ENCODE measurements around the gene OR4D2.

DNA sequence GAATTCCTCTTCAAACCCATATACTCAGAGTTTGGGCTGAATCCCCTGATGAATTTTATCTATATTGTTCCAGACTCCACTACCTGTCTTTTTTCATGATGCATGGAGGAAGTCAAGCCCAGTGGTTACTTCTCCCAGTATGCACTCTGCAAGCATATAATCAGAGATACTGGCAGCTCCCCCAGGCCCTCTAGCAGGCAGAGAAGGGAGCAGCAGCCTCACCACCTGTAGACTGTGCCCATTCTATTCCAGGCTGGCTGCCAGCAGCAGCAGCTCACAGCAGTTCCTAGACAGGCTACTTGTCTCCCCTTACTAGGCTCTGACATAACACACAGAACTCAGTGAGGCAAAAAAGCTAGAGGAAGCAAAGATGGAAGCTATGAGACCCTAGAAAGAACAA is 48.9 kb downstream of the OR4D2 start:
- TF ChIP-seq, protein P1, sequence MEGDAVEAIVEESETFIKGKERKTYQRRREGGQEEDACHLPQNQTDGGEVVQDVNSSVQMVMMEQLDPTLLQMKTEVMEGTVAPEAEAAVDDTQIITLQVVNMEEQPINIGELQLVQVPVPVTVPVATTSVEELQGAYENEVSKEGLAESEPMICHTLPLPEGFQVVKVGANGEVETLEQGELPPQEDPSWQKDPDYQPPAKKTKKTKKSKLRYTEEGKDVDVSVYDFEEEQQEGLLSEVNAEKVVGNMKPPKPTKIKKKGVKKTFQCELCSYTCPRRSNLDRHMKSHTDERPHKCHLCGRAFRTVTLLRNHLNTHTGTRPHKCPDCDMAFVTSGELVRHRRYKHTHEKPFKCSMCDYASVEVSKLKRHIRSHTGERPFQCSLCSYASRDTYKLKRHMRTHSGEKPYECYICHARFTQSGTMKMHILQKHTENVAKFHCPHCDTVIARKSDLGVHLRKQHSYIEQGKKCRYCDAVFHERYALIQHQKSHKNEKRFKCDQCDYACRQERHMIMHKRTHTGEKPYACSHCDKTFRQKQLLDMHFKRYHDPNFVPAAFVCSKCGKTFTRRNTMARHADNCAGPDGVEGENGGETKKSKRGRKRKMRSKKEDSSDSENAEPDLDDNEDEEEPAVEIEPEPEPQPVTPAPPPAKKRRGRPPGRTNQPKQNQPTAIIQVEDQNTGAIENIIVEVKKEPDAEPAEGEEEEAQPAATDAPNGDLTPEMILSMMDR (IDR thresholded peaks at IDR 0.05): no peak
- no peak for TF ChIP-seq ZFX (IDR thresholded peaks at IDR 0.05; ENCODE audit: borderline replicate concordance)

All from 22Rv1 (cell line).